ENCODE measurements around the gene ARHGEF7.
"Not testable (repeated sequence)": the region's sequence is repeated elsewhere in the genome, so short reads cannot be mapped to it uniquely, and the experiment has no call there.

ARHGEF7 gene

GRCh38 chr13:111189516-111189915 lies 74.4 kb downstream of the ARHGEF7 start:
- in situ Hi-C loops (cut with MboI; ENCODE audit: low sequenced_read_pairs), result not testable (repeated sequence)

- in situ Hi-C loops (cut with MboI; ENCODE audit: low sequenced_read_pairs), result not testable (repeated sequence)
Observed at GRCh38 chr13:111193223-111193622, 78.1 kb downstream of the ARHGEF7 start.

- in situ Hi-C loops (cut with MboI; ENCODE audit: low sequenced_read_pairs), result not testable (repeated sequence)
Observed at GRCh38 chr13:111194651-111195050, 79.5 kb downstream of the ARHGEF7 start.

- in situ Hi-C loops (cut with MboI; ENCODE audit: low sequenced_read_pairs), result not testable (repeated sequence)
Observed at GRCh38 chr13:111198732-111199378, 83.7 kb downstream of the ARHGEF7 start.

GRCh38 chr13:111201304-111201940 lies 86.3 kb downstream of the ARHGEF7 start:
- in situ Hi-C loops (cut with MboI; ENCODE audit: low sequenced_read_pairs), result no loop called here

- in situ Hi-C loops (cut with MboI; ENCODE audit: low sequenced_read_pairs), result no loop called here
Observed at GRCh38 chr13:111202156-111202621, 87.1 kb downstream of the ARHGEF7 start.

- in situ Hi-C loops (cut with MboI; ENCODE audit: low sequenced_read_pairs), result no loop called here
Observed at GRCh38 chr13:111202745-111203144, 87.6 kb downstream of the ARHGEF7 start.

GRCh38 chr13:111203736-111204389 lies 88.8 kb downstream of the ARHGEF7 start:
- in situ Hi-C loops (cut with MboI; ENCODE audit: low sequenced_read_pairs), result no loop called here

- in situ Hi-C loops (cut with MboI; ENCODE audit: low sequenced_read_pairs), result no loop called here
Observed at GRCh38 chr13:111204438-111205177, 89.5 kb downstream of the ARHGEF7 start.

- in situ Hi-C loops (cut with MboI; ENCODE audit: low sequenced_read_pairs), result no loop called here
Observed at GRCh38 chr13:111206148-111206547, 91.0 kb downstream of the ARHGEF7 start.

GRCh38 chr13:111209613-111210012 lies 94.5 kb downstream of the ARHGEF7 start:
- in situ Hi-C loops (cut with MboI; ENCODE audit: low sequenced_read_pairs), result no loop called here

GRCh38 chr13:111210091-111210490 lies 95.0 kb downstream of the ARHGEF7 start:
- in situ Hi-C loops (cut with MboI; ENCODE audit: low sequenced_read_pairs), result no loop called here

GRCh38 chr13:111210544-111211469 lies 95.7 kb downstream of the ARHGEF7 start:
- in situ Hi-C loops (cut with MboI; ENCODE audit: low sequenced_read_pairs), result no loop called here

GRCh38 chr13:111211789-111212516 lies 96.8 kb downstream of the ARHGEF7 start:
- in situ Hi-C loops (cut with MboI; ENCODE audit: low sequenced_read_pairs), result no loop called here

- in situ Hi-C loops (cut with MboI; ENCODE audit: low sequenced_read_pairs), result no loop called here
Observed at GRCh38 chr13:111212517-111212873, 97.4 kb downstream of the ARHGEF7 start.

GRCh38 chr13:111213964-111214726 lies 99.0 kb downstream of the ARHGEF7 start:
- in situ Hi-C loops (cut with MboI; ENCODE audit: low sequenced_read_pairs), result no loop called here

GRCh38 chr13:111215081-111216047 lies 100.3 kb downstream of the ARHGEF7 start:
- in situ Hi-C loops (cut with MboI; ENCODE audit: low sequenced_read_pairs), result no loop called here
